Tibial artery (tissue), 4 donors: ENCODE measurements around the gene APOB.
"Not testable (repeated sequence)": the region's sequence is repeated elsewhere in the genome, so short reads cannot be mapped to it uniquely, and the experiment has no call there.

Experiments used
- DNase-seq, 2 donors: peaks; one replicate each; pipeline ENCODE4 v3.0.0-alpha.2; 2019
- H3K27ac ChIP-seq, 2 donors: fragments of 200-600 bp; sonication (generic) in 1 of 2; 1 replicate in 1 of 2; 2 replicates in 1 of 2; pipeline ENCODE4 v1.5.1; 2018 to 2019; ENCODE audit warnings: mild to moderate bottlenecking in 1 of 2
- H3K27me3 ChIP-seq, 2 donors: fragments of 200-600 bp; sonication (generic) in 1 of 2; one replicate each; pipeline versions ENCODE4 v1.5.1 to v1.6.0; 2016 to 2019
- H3K36me3 ChIP-seq, 3 donors: fragments of 200-600 bp; sonication (generic) in 2 of 3; one replicate each; pipeline ENCODE4 v1.5.1; 2016 to 2019; ENCODE audit warnings: mild to moderate bottlenecking in 2 of 3
- H3K4me1 ChIP-seq, 4 donors: fragments of 200-600 bp; sonication (generic) in 2 of 4; 1 replicate in 3 of 4; 2 replicates in 1 of 4; pipeline ENCODE4 v1.5.1; 2016 to 2019
- H3K4me3 ChIP-seq, 2 donors: fragments of 200-600 bp; sonication (generic) in 1 of 2; 1 replicate in 1 of 2; 2 replicates in 1 of 2; pipeline ENCODE4 v1.5.1; 2018 to 2019; ENCODE audit warnings: mild to moderate bottlenecking in 2 of 2
- H3K9me3 ChIP-seq, 3 donors: fragments of 200-600 bp; sonication (generic) in 1 of 3; one replicate each; pipeline ENCODE4 v1.5.1; 2016 to 2019
- CTCF ChIP-seq, 2 experiments: fragments of 200-600 bp in 1 of 2; fragments of 450-650 bp in 1 of 2; IDR thresholded peaks; one replicate each; pipeline ENCODE4 v1.5.1; 2017 to 2019; ENCODE audit warnings: antibody characterized with exemption in 2 of 2, mild to moderate bottlenecking in 1 of 2, moderate library complexity in 1 of 2
- intact Hi-C: fragments of 100-400 bp; cut with DNase I; formaldehyde crosslinking; loops from one replicate; pipeline ENCODE4 v1.15.0; 2023; ENCODE audit warnings: low total_unique reads

The APOB gene

GRCh38 chr2:21033237-21034155 is 10.4 kb downstream of the APOB start:
- Histone ChIP-seq H3K36me3 (no peaks in the 10 kb centered on the region), H3K27ac (no peak overlapping the region), H3K4me3 (no peak overlapping the region), H3K27me3 (no peaks in the 10 kb centered on the region), H3K4me1 (peaks cover 0 to 9% (median 5%) of the 10 kb centered on the region in 4 donors), H3K9me3 (no peaks in the 10 kb centered on the region)
- TF ChIP-seq CTCF (IDR thresholded peaks at IDR 0.05) = no peak
- DNase-seq = no peak
- intact Hi-C loops = loop anchor here (10.0 kb wide), 1 partner anchor 69 kb away; no protein-coding TSS in a partner anchor

- Histone ChIP-seq H3K27ac (no peak overlapping the region), H3K4me3 (no peak overlapping the region), H3K27me3 (no peaks in the 10 kb centered on the region), H3K36me3 (peaks cover 0 to 8% (median 0%) of the 10 kb centered on the region in 3 donors), H3K9me3 (no peaks in the 10 kb centered on the region), H3K4me1 (no peaks in the 10 kb centered on the region)
- no peak for TF ChIP-seq CTCF (IDR thresholded peaks at IDR 0.05)
- no peak for DNase-seq
- intact Hi-C loops = loop anchor here (10.0 kb wide), 1 partner anchor 68 kb away; no protein-coding TSS in a partner anchor
These were observed 11.3 kb downstream of the APOB start for GRCh38 chr2:21032338-21033236.

- TF ChIP-seq CTCF (IDR thresholded peaks at IDR 0.05) = no peak
- peaks cover 0 to 10% (median 0%) of the 10 kb centered on the region in 3 donors for H3K36me3 ChIP-seq
These were observed 12.6 kb downstream of the APOB start for GRCh38 chr2:21030983-21031968.

GRCh38 chr2:21029519-21029918 is 14.4 kb downstream of the APOB start:
- DNase-seq = no peak
- H3K27me3 ChIP-seq = no peaks in the 10 kb centered on the region
- intact Hi-C loops = no loop called here
- TF ChIP-seq CTCF (IDR thresholded peaks at IDR 0.05) = no peak
- H3K27ac ChIP-seq = no peak overlapping the region
- peaks cover 0 to 10% (median 0%) of the 10 kb centered on the region in 3 donors for H3K36me3 ChIP-seq
- H3K9me3 ChIP-seq = no peaks in the 10 kb centered on the region
- peaks cover 0 to 13% (median 0%) of the 10 kb centered on the region in 4 donors for H3K4me1 ChIP-seq
- H3K4me3 ChIP-seq = no peak overlapping the region

More at GRCh38 chr2:21030983-21031968, 12.6 kb downstream of the APOB start:
- no peak overlapping the region for H3K27ac ChIP-seq
- H3K4me1 ChIP-seq = peaks cover 0 to 9% (median 0%) of the 10 kb centered on the region in 4 donors
- no peaks in the 10 kb centered on the region for H3K9me3 ChIP-seq
- H3K27me3 ChIP-seq = no peaks in the 10 kb centered on the region
- no peak for DNase-seq
- intact Hi-C loops = loop anchor here (10.0 kb wide), 1 partner anchor 66 kb away; no protein-coding TSS in a partner anchor
- H3K4me3 ChIP-seq = no peak overlapping the region

GRCh38 chr2:21028951-21029350 is 14.9 kb downstream of the APOB start:
- H3K9me3 ChIP-seq, H3K27ac ChIP-seq, H3K36me3 ChIP-seq, DNase-seq, H3K4me3 ChIP-seq, H3K27me3 ChIP-seq, intact Hi-C loops: not testable (repeated sequence)
- H3K4me1 ChIP-seq = peaks cover 0 to 13% (median 0%) of the 10 kb centered on the region in 4 donors
